Measurements from ENCODE around the gene MTHFD2L. TPM values are rescaled to one million over a fixed set of nuclear protein-coding genes. Genes with fewer than 3 reads are reported as not detected.

Gene MTHFD2L
- total and polyA plus RNA-seq, 2 experiments from 2014 or later: 10.8 to 12.3 TPM

- no peaks in the 10 kb centered on the region for H3K36me3 ChIP-seq
- TF ChIP-seq, protein P1, sequence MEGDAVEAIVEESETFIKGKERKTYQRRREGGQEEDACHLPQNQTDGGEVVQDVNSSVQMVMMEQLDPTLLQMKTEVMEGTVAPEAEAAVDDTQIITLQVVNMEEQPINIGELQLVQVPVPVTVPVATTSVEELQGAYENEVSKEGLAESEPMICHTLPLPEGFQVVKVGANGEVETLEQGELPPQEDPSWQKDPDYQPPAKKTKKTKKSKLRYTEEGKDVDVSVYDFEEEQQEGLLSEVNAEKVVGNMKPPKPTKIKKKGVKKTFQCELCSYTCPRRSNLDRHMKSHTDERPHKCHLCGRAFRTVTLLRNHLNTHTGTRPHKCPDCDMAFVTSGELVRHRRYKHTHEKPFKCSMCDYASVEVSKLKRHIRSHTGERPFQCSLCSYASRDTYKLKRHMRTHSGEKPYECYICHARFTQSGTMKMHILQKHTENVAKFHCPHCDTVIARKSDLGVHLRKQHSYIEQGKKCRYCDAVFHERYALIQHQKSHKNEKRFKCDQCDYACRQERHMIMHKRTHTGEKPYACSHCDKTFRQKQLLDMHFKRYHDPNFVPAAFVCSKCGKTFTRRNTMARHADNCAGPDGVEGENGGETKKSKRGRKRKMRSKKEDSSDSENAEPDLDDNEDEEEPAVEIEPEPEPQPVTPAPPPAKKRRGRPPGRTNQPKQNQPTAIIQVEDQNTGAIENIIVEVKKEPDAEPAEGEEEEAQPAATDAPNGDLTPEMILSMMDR (IDR thresholded peaks at IDR 0.05; ENCODE audit: low read depth, low read length): no peak
- DNase-seq (ENCODE audit: low read depth in 1 of 2, low spot score in 1 of 2): no peak
- H3K9me3 ChIP-seq (ENCODE audit: low read depth): no peaks in the 10 kb centered on the region
- no peaks in the 10 kb centered on the region for H3K4me1 ChIP-seq (ENCODE audit: low read depth)
- H3K4me3 ChIP-seq: no peak overlapping the region
- no peaks in the 10 kb centered on the region for H3K27me3 ChIP-seq
- peak overlapping the region; percentile 43 for H3K27ac ChIP-seq
These were observed 61.3 kb downstream of the MTHFD2L start for GRCh38 chr4:74219240-74219639.

DNA sequence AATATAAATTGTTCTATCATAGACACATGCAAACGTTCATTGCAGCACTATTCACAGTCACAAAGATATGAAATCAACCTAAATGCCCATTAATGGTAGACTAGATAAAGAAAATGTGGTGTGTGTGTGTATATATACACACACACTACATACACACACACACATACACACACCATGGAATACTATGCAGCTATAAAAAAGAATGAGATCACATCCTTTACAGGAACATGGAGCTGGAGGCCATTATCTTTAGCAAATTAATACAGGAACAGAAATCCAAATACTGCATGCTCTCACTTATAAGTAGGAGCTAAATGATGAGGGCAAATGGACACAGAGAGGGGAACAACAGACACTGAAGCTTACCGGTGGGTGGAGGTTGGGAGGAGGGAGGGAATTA, 65.2 kb downstream of the MTHFD2L start:
- H3K4me1 ChIP-seq (ENCODE audit: low read depth): no peaks in the 10 kb centered on the region
- no peaks in the 10 kb centered on the region for H3K9me3 ChIP-seq (ENCODE audit: low read depth)
- H3K4me3 ChIP-seq: no peak overlapping the region
- TF ChIP-seq, protein P1 (IDR thresholded peaks at IDR 0.05; ENCODE audit: low read depth, low read length): no peak
- no peaks in the 10 kb centered on the region for H3K36me3 ChIP-seq
- no peak overlapping the region for H3K27ac ChIP-seq
- DNase-seq (ENCODE audit: low read depth in 1 of 2, low spot score in 1 of 2): no peak
- H3K27me3 ChIP-seq: no peaks in the 10 kb centered on the region

GRCh38 chr4:74223801-74224200, 65.9 kb downstream of the MTHFD2L start:
- Histone ChIP-seq H3K27ac (no peak overlapping the region), H3K27me3 (no peaks in the 10 kb centered on the region), H3K9me3 (ENCODE audit: low read depth) (no peaks in the 10 kb centered on the region), H3K36me3 (no peaks in the 10 kb centered on the region), H3K4me3 (no peak overlapping the region), H3K4me1 (ENCODE audit: low read depth) (no peaks in the 10 kb centered on the region)
- peak in 1 of 2 donors; percentile 62 for DNase-seq (ENCODE audit: low read depth in 1 of 2, low spot score in 1 of 2)
- TF ChIP-seq, protein P1 (IDR thresholded peaks at IDR 0.05; ENCODE audit: low read depth, low read length): no peak

- H3K9me3 ChIP-seq (ENCODE audit: low read depth): no peaks in the 10 kb centered on the region
- DNase-seq (ENCODE audit: low read depth in 1 of 2, low spot score in 1 of 2): peak; percentile 49 to 89
- H3K27ac ChIP-seq: no peak overlapping the region
- H3K4me1 ChIP-seq (ENCODE audit: low read depth): no peaks in the 10 kb centered on the region
- no peaks in the 10 kb centered on the region for H3K27me3 ChIP-seq
- no peak overlapping the region for H3K4me3 ChIP-seq
- TF ChIP-seq, protein P1 (IDR thresholded peaks at IDR 0.05; ENCODE audit: low read depth, low read length): peak; percentile 91
- no peaks in the 10 kb centered on the region for H3K36me3 ChIP-seq
These were observed 71.0 kb downstream of the MTHFD2L start for GRCh38 chr4:74228691-74229640.

DNA sequence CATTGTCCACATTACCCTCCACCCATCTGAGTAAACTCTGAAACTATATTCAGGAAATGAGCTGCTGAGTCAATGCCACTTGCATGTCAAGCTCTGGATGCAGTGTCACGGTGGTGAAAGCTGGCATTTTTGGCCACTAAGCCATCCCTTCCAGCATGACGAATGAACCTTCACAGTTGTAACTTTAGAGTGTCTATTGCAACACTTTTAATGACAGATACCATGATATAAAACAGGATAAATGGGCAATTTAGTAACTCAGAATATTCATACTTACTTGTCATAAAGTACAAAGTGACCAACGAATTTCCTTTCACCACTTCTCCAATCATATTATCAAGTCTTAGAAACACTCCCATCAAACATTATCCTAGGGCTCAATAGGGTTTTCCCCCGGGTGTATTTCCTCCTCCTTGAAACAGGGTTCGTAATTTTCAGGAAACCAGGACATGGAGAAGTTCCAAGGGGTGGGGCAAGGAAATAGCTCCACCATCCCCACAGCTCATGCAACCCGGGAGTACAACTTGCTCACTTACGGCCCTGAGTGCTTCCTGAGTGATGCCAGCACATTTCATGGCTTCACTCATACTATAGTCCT, 73.1 kb downstream of the MTHFD2L start:
- peak in 1 of 2 donors; percentile 84 for DNase-seq (ENCODE audit: low read depth in 1 of 2, low spot score in 1 of 2)
- H3K4me3 ChIP-seq: no peak overlapping the region
- no peaks in the 10 kb centered on the region for H3K27me3 ChIP-seq
- no peak overlapping the region for H3K27ac ChIP-seq
- H3K36me3 ChIP-seq: no peaks in the 10 kb centered on the region
- H3K4me1 ChIP-seq (ENCODE audit: low read depth): no peaks in the 10 kb centered on the region
- TF ChIP-seq, protein P1 (IDR thresholded peaks at IDR 0.05; ENCODE audit: low read depth, low read length): no peak
- no peaks in the 10 kb centered on the region for H3K9me3 ChIP-seq (ENCODE audit: low read depth)

All from cardiac muscle cell (in vitro differentiated cells and primary cell).